T-helper 2 cell treated with Interferon-gamma antibody and Interleukin-4, amounts not matched to agents 100 ng/mL and 5 ng/mL, for 36 hours (primary cell): Measurements from ENCODE around the gene HBQ1. TPM values are rescaled to one million over a fixed set of nuclear protein-coding genes. Genes with fewer than 3 reads are reported as not detected.
"Not testable (repeated sequence)": the region's sequence is repeated elsewhere in the genome, so short reads cannot be mapped to it uniquely, and the experiment has no call there.

Source experiments
- intact Hi-C: fragments of 100-400 bp; cut with micrococcal nuclease; formaldehyde crosslinking; loops from one replicate; pipeline ENCODE4 v1.15.1; 2023
- total RNA-seq: library from RNA; stranded (reverse); gene quantifications from 2 replicates; pipeline ENCODE4 v1.2.3, GENCODE V29; 2022

The HBQ1 gene
- total RNA-seq, 1 donor from 2014 or later, result not detected

GRCh38 chr16:200388-200787 is 20.1 kb downstream of the HBQ1 start:
- intact Hi-C loops, result no loop called here

- intact Hi-C loops, result no loop called here
Measured at GRCh38 chr16:203246-203645, 23.0 kb downstream of the HBQ1 start.

- intact Hi-C loops, result not testable (repeated sequence)
Measured at GRCh38 chr16:204046-204445, 23.8 kb downstream of the HBQ1 start.

- intact Hi-C loops, result not testable (repeated sequence)
Measured at GRCh38 chr16:209359-209758, 29.1 kb downstream of the HBQ1 start.

- intact Hi-C loops, result not testable (repeated sequence)
Measured at GRCh38 chr16:211631-212180, 31.4 kb downstream of the HBQ1 start.

- intact Hi-C loops, result no loop called here
Measured at GRCh38 chr16:212999-213398, 32.7 kb downstream of the HBQ1 start.

GRCh38 chr16:220021-220420 is 39.8 kb downstream of the HBQ1 start:
- intact Hi-C loops, result no loop called here

GRCh38 chr16:228151-228851 is 48.0 kb downstream of the HBQ1 start:
- intact Hi-C loops, result no loop called here

GRCh38 chr16:228852-229730 is 48.8 kb downstream of the HBQ1 start, which contains the start of gene LUC7L:
Gene LUC7L, minus strand, starts transcription at chr16:229449. Its CDS starts 110 bp downstream, at chr16:229339.
- intact Hi-C loops, result no loop called here

GRCh38 chr16:229731-230281 is 49.5 kb downstream of the HBQ1 start:
- intact Hi-C loops, result no loop called here

GRCh38 chr16:230351-230750 is 50.1 kb downstream of the HBQ1 start:
- intact Hi-C loops, result not testable (repeated sequence)

Other genes starting within 250 kb of the HBQ1 start
- 48.5 and 49.1 TPM in 2 replicates for gene POLR3K, start 126.9 kb upstream of the HBQ1 start, total RNA-seq
- gene SNRNP25, start 126.6 kb upstream of the HBQ1 start, total RNA-seq, result 83.7 and 85.7 TPM in 2 replicates
- gene RHBDF1, start 107.8 kb upstream of the HBQ1 start, total RNA-seq, result 0.11 TPM in 1 of 2 replicates, not detected in the other
- gene MPG, start 102.2 kb upstream of the HBQ1 start, total RNA-seq, result 53.2 and 57.4 TPM in 2 replicates
- 33.5 and 35.7 TPM in 2 replicates for gene NPRL3, start 41.8 kb upstream of the HBQ1 start, total RNA-seq
- gene HBZ, start 27.8 kb upstream of the HBQ1 start, total RNA-seq, result not detected in 2 replicates
- not detected in 2 replicates for gene HBM, start 14.5 kb upstream of the HBQ1 start, total RNA-seq
- gene HBA2, start 7.6 kb upstream of the HBQ1 start, total RNA-seq, result not detected in 2 replicates
- not detected in 2 replicates for gene HBA1, start 3.8 kb upstream of the HBQ1 start, total RNA-seq
- 79.1 and 80.8 TPM in 2 replicates for gene LUC7L, start 49.0 kb downstream of the HBQ1 start, total RNA-seq
- 29.4 and 32.2 TPM in 2 replicates for gene FAM234A, start 54.4 kb downstream of the HBQ1 start, total RNA-seq
- 0.11 and 0.34 TPM in 2 replicates for gene RGS11, start 95.5 kb downstream of the HBQ1 start, total RNA-seq
- not detected in 2 replicates for gene ARHGDIG, start 100.1 kb downstream of the HBQ1 start, total RNA-seq
- not detected in 2 replicates for gene PDIA2, start 102.7 kb downstream of the HBQ1 start, total RNA-seq
- 31.1 TPM in 2 replicates for gene AXIN1, start 172.3 kb downstream of the HBQ1 start, total RNA-seq
- 79.6 and 80.2 TPM in 2 replicates for gene MRPL28, start 190.1 kb downstream of the HBQ1 start, total RNA-seq
- 32.4 and 34.8 TPM in 2 replicates for gene PGAP6, start 201.5 kb downstream of the HBQ1 start, total RNA-seq
- gene NME4, start 216.7 kb downstream of the HBQ1 start, total RNA-seq, result 59.4 and 60.9 TPM in 2 replicates
- gene DECR2, start 221.4 kb downstream of the HBQ1 start, total RNA-seq, result 11.5 and 11.8 TPM in 2 replicates
- gene RAB11FIP3, start 245.2 kb downstream of the HBQ1 start, total RNA-seq, result 30.6 and 33.3 TPM in 2 replicates